GM12892 (cell line): ENCODE measurements around the gene ZBED3.

ENCODE experiments used
- POLR2A ChIP-seq: IDR thresholded peaks from 2 replicates; pipeline ENCODE4 v1.6.1; 2011; ENCODE audit warnings: low read depth, low read length, control low read depth
- POLR2AphosphoS5 ChIP-seq: IDR thresholded peaks from 2 replicates; pipeline ENCODE4 v1.6.1; 2011; ENCODE audit warnings: low read depth, low read length, control low read depth
- TAF1 ChIP-seq: IDR thresholded peaks from 2 replicates; pipeline ENCODE4 v1.6.1; 2011; ENCODE audit warnings: low read depth, mild to moderate bottlenecking, control low read depth, low read length, borderline replicate concordance

GRCh38 chr5:77064040-77064439 is 23.0 kb downstream of the ZBED3 start:
- TF ChIP-seq POLR2A: no peak
- TF ChIP-seq POLR2AphosphoS5: no peak
- no peak for TF ChIP-seq TAF1
